ENCODE measurements around the gene MRPS18B.

DNA sequence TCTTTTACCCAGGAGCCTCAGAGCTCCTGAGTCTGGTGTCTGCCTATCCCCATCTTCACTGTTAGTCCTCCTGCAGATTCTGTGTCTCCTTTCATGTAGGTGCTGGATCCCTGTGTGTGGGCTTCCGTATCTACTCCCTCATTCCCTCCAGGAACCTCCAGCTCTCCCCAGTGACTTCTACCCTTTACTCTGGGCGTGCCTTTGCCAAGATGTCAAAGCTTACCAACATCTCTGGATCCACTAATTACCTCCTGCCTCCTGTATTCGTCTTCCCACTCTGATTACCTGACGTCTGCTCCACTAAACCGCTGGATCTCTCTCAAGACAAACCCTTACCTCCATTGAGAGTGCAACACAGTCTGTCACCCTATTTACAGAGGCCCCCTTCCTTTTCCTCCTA lies 27.1 kb downstream of the MRPS18B start:
- TF ChIP-seq, protein P1, sequence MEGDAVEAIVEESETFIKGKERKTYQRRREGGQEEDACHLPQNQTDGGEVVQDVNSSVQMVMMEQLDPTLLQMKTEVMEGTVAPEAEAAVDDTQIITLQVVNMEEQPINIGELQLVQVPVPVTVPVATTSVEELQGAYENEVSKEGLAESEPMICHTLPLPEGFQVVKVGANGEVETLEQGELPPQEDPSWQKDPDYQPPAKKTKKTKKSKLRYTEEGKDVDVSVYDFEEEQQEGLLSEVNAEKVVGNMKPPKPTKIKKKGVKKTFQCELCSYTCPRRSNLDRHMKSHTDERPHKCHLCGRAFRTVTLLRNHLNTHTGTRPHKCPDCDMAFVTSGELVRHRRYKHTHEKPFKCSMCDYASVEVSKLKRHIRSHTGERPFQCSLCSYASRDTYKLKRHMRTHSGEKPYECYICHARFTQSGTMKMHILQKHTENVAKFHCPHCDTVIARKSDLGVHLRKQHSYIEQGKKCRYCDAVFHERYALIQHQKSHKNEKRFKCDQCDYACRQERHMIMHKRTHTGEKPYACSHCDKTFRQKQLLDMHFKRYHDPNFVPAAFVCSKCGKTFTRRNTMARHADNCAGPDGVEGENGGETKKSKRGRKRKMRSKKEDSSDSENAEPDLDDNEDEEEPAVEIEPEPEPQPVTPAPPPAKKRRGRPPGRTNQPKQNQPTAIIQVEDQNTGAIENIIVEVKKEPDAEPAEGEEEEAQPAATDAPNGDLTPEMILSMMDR (IDR thresholded peaks at IDR 0.05 in 2 of 3, conservative IDR thresholded peaks at IDR 0.05 in 1 of 3; ENCODE audit: borderline replicate concordance in 1 of 3, insufficient read depth in 1 of 3, low read depth in 2 of 3, low read length in 2 of 3) = no peak
- no peak for TF ChIP-seq SP1 (IDR thresholded peaks at IDR 0.05; ENCODE audit: low read depth)
- TF ChIP-seq SRF (IDR thresholded peaks at IDR 0.05; ENCODE audit: low read depth) = no peak
